Gastrocnemius medialis (tissue), 4 donors: ENCODE results near the gene FAM216B.

Source experiments
- POLR2A ChIP-seq, 2 donors: fragments of 450-650 bp; IDR thresholded peaks; one replicate each; pipeline ENCODE4 v1.6.1; 2017; ENCODE audit warnings: antibody characterized with exemption in 2 of 2, mild to moderate bottlenecking in 2 of 2, moderate library complexity in 2 of 2
- TF ChIP-seq, protein P1 (sequence below), 5 experiments: fragments of 450-650 bp in 3 of 5; fragments of 200-600 bp in 2 of 5; sonication (generic) in 2 of 5; IDR thresholded peaks in 4 of 5; conservative IDR thresholded peaks in 1 of 5; 1 replicate in 4 of 5; 2 replicates in 1 of 5; pipeline ENCODE4 v1.5.1; 2016 to 2019; ENCODE audit warnings: antibody characterized with exemption in 5 of 5, mild to moderate bottlenecking in 3 of 5, moderate library complexity in 3 of 5

DNA sequence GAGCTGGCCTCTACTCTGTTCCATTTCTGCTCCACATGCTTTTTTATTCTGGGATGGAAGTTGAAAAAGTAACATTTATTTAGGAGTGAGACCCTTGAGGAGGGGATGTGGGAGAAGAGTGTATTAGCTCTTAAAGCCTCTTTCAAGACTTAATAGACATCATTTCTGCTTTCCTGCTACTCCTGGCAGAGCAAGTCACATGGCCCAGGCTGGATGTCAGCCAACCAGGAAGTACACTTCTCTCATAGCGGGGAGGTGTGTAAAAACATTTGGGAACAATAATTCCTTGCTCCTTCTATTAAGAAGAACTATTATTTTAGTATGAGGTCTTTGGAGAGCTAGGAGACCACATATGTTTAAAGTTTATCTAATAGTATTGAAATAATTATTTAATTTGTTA, 40.6 kb upstream of the FAM216B start:
- TF ChIP-seq, protein P1, sequence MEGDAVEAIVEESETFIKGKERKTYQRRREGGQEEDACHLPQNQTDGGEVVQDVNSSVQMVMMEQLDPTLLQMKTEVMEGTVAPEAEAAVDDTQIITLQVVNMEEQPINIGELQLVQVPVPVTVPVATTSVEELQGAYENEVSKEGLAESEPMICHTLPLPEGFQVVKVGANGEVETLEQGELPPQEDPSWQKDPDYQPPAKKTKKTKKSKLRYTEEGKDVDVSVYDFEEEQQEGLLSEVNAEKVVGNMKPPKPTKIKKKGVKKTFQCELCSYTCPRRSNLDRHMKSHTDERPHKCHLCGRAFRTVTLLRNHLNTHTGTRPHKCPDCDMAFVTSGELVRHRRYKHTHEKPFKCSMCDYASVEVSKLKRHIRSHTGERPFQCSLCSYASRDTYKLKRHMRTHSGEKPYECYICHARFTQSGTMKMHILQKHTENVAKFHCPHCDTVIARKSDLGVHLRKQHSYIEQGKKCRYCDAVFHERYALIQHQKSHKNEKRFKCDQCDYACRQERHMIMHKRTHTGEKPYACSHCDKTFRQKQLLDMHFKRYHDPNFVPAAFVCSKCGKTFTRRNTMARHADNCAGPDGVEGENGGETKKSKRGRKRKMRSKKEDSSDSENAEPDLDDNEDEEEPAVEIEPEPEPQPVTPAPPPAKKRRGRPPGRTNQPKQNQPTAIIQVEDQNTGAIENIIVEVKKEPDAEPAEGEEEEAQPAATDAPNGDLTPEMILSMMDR (IDR thresholded peaks at IDR 0.05 in 4 of 5, conservative IDR thresholded peaks at IDR 0.05 in 1 of 5): no peak
- no peak for TF ChIP-seq POLR2A (IDR thresholded peaks at IDR 0.05)
